Upper lobe of left lung (tissue), 6 donors: ENCODE results near the gene NPIPB6. TPM values are rescaled to one million over a fixed set of nuclear protein-coding genes. Genes with fewer than 3 reads are reported as not detected.

Experiments
- ATAC-seq, 2 donors: fragments of 200-7000 bp; cut with Tn5 transposase; one replicate each; pipeline ENCODE4 v1.9.1; 2022; ENCODE audit warnings: mild to moderate bottlenecking in 2 of 2, moderate library complexity in 2 of 2; ENCODE audit not compliant: low FRiP score in 2 of 2
- DNase-seq, 2 donors: peaks; one replicate each; pipeline ENCODE4 v3.0.0-alpha.2; 2019 to 2020
- H3K27ac ChIP-seq, 4 donors: fragments of 200-600 bp; sonication (generic); one replicate each; pipeline ENCODE4 v1.5.1; 2016 to 2019
- H3K27me3 ChIP-seq, 4 donors: fragments of 200-600 bp; sonication (generic); one replicate each; pipeline ENCODE4 v1.5.1; 2017 to 2019
- H3K36me3 ChIP-seq, 4 donors: fragments of 200-600 bp; sonication (generic); one replicate each; pipeline ENCODE4 v1.5.1; 2016 to 2019
- H3K4me1 ChIP-seq, 4 donors: fragments of 200-600 bp; sonication (generic); one replicate each; pipeline ENCODE4 v1.5.1; 2018 to 2019
- H3K4me3 ChIP-seq, 4 donors: fragments of 200-600 bp; sonication (generic); one replicate each; pipeline ENCODE4 v1.5.1; 2017 to 2019; ENCODE audit warnings: mild to moderate bottlenecking in 2 of 4, moderate library complexity in 1 of 4
- H3K9me3 ChIP-seq, 4 donors: fragments of 200-600 bp; sonication (generic); one replicate each; pipeline ENCODE4 v1.5.1; 2018 to 2019
- CTCF ChIP-seq, 6 experiments: fragments of 450-650 bp in 4 of 6; fragments of 200-600 bp in 2 of 6; sonication (generic) in 2 of 6; IDR thresholded peaks; one replicate each; pipeline ENCODE4 v1.5.1; 2016 to 2019; ENCODE audit warnings: antibody characterized with exemption in 6 of 6
- POLR2AphosphoS5 ChIP-seq, 2 donors: sonication (generic); formaldehyde crosslinking; IDR thresholded peaks; one replicate each; pipeline ENCODE4 v1.5.1; 2017; ENCODE audit warnings: antibody characterized with exemption in 2 of 2
- WGBS, 2 donors: methylation state at CpG; one replicate each; pipeline ENCODE4 v1.1.5; 2017 to 2018; 5-methylcytosine and 5-hydroxymethylcytosine counted together
- small RNA-seq, 4 donors: library from RNA; depleted of rRNA; stranded (forward); fragments of <200 nt; gene quantifications; one replicate each; pipeline ENCODE3, GENCODE V24; 2016
- total RNA-seq, 6 donors: library from RNA; depleted of rRNA in 4 of 6; stranded (reverse); fragments of >200 nt in 4 of 6; gene quantifications; one replicate each; pipeline versions ENCODE4 v1.1.0 to v1.2.1, GENCODE V29; 2016 to 2021
- donor health status: DM: no; HTN: no; CAD: no; lungs with moderate emphysema.
- donor health status: DM: no; HTN: yes; CAD: no; lungs with severe emphysema.

The NPIPB6 gene
- total RNA-seq, 6 donors from 2014 or later: 1.6 to 3.3 TPM; not detected in 4

- no peaks in the 10 kb centered on the region for H3K9me3 ChIP-seq
- peak overlapping the region; percentile 41 to 78 (median 68) for H3K4me3 ChIP-seq
- WGBS, 2 donors: 3 to 20% methylated on average over 1 to 23 of the region's 60 CpGs
- ATAC-seq: no peak
- peaks cover 0 to 6% (median 3%) of the 10 kb centered on the region in 4 donors for H3K27me3 ChIP-seq
- peaks cover 13 to 33% (median 21%) of the 10 kb centered on the region in 4 donors for H3K4me1 ChIP-seq
- TF ChIP-seq POLR2AphosphoS5 (IDR thresholded peaks at IDR 0.05) (no peak), CTCF (IDR thresholded peaks at IDR 0.05) (peak in 1 of 6 experiments; percentile 2)
- H3K27ac ChIP-seq: peak overlapping the region in 2 of 4 donors; percentile 27 to 53
- no peaks in the 10 kb centered on the region for H3K36me3 ChIP-seq
- DNase-seq: peak; percentile 46 to 83
These were observed 70.3 kb downstream of the NPIPB6 start for GRCh38 chr16:28292731-28293600.

Small RNAs within 50 kb of the gene (small RNA-seq; reads per million reads assigned to genes)
- gene AC138904.2 (0 reads per million in 4 donors), gene MIR6862-1 (0 reads per million in 4 donors)

Other genes with a start within 250 kb of the NPIPB6 start
- 100 to 1,000 TPM in 5 of 6 donors, 10 to 100 TPM in 1; 95.5 to 256 (median 129) TPM for gene XPO6, start 151.5 kb downstream of the NPIPB6 start, total RNA-seq
- 1 to 10 TPM; 1.1 to 4.2 (median 2.1) TPM for gene SBK1, start 71.0 kb downstream of the NPIPB6 start, total RNA-seq
- 100 to 1,000 TPM in 4 of 6 donors, 10 to 100 TPM in 2; 44.6 to 235 (median 112) TPM for gene EIF3CL, start 40.3 kb upstream of the NPIPB6 start, total RNA-seq
- under 1 TPM in 2 of 6 donors, not detected in 4; 0.17 to 0.20 TPM for gene NPIPB7, start 108.8 kb upstream of the NPIPB6 start, total RNA-seq
- 10 to 100 TPM; 39.5 to 96.4 (median 56.2) TPM for gene CLN3, start 128.6 kb upstream of the NPIPB6 start, total RNA-seq
- gene APOBR, start 131.1 kb upstream of the NPIPB6 start, total RNA-seq: 10 to 100 TPM; 17.0 to 45.0 (median 33.4) TPM
- gene IL27, start 143.3 kb upstream of the NPIPB6 start, total RNA-seq: 1 to 10 TPM in 1 of 6 donors, under 1 TPM in 1, not detected in 4; 0.89 to 1.4 TPM
- gene NUPR1, start 175.5 kb upstream of the NPIPB6 start, total RNA-seq: 100 to 1,000 TPM in 4 of 6 donors, 10 to 100 TPM in 2; 34.1 to 294 (median 119) TPM
- gene SGF29, start 190.4 kb upstream of the NPIPB6 start, total RNA-seq: 10 to 100 TPM; 24.8 to 67.1 (median 37.3) TPM
- 10 to 100 TPM in 5 of 6 donors, 1 to 10 TPM in 1; 5.7 to 40.8 (median 17.5) TPM for gene SULT1A2, start 233.5 kb upstream of the NPIPB6 start, total RNA-seq
- 100 to 1,000 TPM in 4 of 6 donors, 10 to 100 TPM in 2; 46.0 to 180 (median 124) TPM for gene SULT1A1, start 246.5 kb upstream of the NPIPB6 start, total RNA-seq